ENCODE data around the gene MYO1B. TPM values are rescaled to one million over a fixed set of nuclear protein-coding genes. Genes with fewer than 3 reads are reported as not detected.

The MYO1B gene
- total and polyA plus RNA-seq, 2 of the 8 experiments (the other 6 are each of a cell fraction or from before 2014, with no cell fraction given) = 15.5 to 61.2 TPM

- TF ChIP-seq EZH2 (IDR thresholded peaks at IDR 0.05; ENCODE audit: low read depth, low read length, severe bottlenecking) (no peak), EP300 (IDR thresholded peaks at IDR 0.05; ENCODE audit: borderline replicate concordance in 1 of 2, low read depth in 2 of 2, low read length in 2 of 2) (peak in 1 of 2 experiments; percentile 77; a peak in 1 of 3 replicates), EGR1 (IDR thresholded peaks at IDR 0.05; ENCODE audit: borderline replicate concordance, low read depth, low read length) (no peak), ASH2L (IDR thresholded peaks at IDR 0.05; ENCODE audit: low read length) (peak; percentile 78), NRF1 (IDR thresholded peaks at IDR 0.05; ENCODE audit: low read depth, low read length) (no peak), POLR2AphosphoS5 (IDR thresholded peaks at IDR 0.05; ENCODE audit: low read depth, low read length) (no peak; the same call in 1 of the 2 replicates), JUND (IDR thresholded peaks at IDR 0.05; ENCODE audit: low read length) (no peak), RXRA (IDR thresholded peaks at IDR 0.05; ENCODE audit: insufficient read depth, low read depth, low read length) (no peak), KDM4A (IDR thresholded peaks at IDR 0.05; ENCODE audit: low read depth, low read length, severe bottlenecking) (peak; percentile 77), NANOG (IDR thresholded peaks at IDR 0.05; ENCODE audit: insufficient read depth, low read depth, low read length, poor library complexity, severe bottlenecking) (no peak), HDAC6 (IDR thresholded peaks at IDR 0.05; ENCODE audit: low read depth, low read length) (no peak), SP2 (IDR thresholded peaks at IDR 0.05; ENCODE audit: low read length) (no peak), SP1 (IDR thresholded peaks at IDR 0.05; ENCODE audit: low read depth, low read length) (no peak), ATF3 (IDR thresholded peaks at IDR 0.05; ENCODE audit: insufficient read depth, low read depth, low read length) (no peak), FOSL1 (IDR thresholded peaks at IDR 0.05; ENCODE audit: insufficient read depth, low read depth, low read length) (no peak), BCL11A (IDR thresholded peaks at IDR 0.05; ENCODE audit: low read depth in 2 of 2, low read length in 2 of 2) (no peak), YY1 (IDR thresholded peaks at IDR 0.05; ENCODE audit: low read depth, low read length) (peak; percentile 42; the same call in 1 of the 2 replicates), KDM5A (IDR thresholded peaks at IDR 0.05; ENCODE audit: low read length) (no peak), KDM1A (IDR thresholded peaks at IDR 0.05; ENCODE audit: borderline replicate concordance, low read length) (peak; percentile 94; the same call in 1 of the 2 replicates), CBX8 (IDR thresholded peaks at IDR 0.05; ENCODE audit: borderline replicate concordance, low read depth, low read length) (no peak), TEAD4 (IDR thresholded peaks at IDR 0.05; ENCODE audit: low read depth, low read length) (0 out of 2 replicates have a peak, but pooled peaks have one; percentile 25)
- TF ChIP-seq, protein P1, sequence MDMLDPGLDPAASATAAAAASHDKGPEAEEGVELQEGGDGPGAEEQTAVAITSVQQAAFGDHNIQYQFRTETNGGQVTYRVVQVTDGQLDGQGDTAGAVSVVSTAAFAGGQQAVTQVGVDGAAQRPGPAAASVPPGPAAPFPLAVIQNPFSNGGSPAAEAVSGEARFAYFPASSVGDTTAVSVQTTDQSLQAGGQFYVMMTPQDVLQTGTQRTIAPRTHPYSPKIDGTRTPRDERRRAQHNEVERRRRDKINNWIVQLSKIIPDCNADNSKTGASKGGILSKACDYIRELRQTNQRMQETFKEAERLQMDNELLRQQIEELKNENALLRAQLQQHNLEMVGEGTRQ (IDR thresholded peaks at IDR 0.05; ENCODE audit: low read length) = no peak
Observed at GRCh38 chr2:191245869-191246531, 796 bp downstream of the MYO1B start (continued).

All from H1 (cell line).